HepG2 (cell line): ENCODE data around the gene PRKD2. TPM values are rescaled to one million over a fixed set of nuclear protein-coding genes. Genes with fewer than 3 reads are reported as not detected.

Experiments
- DR1 ChIP-seq: sonication (generic); formaldehyde crosslinking; IDR thresholded peaks from 2 replicates; pipeline ENCODE4 v1.8.0; 2021; ENCODE audit warnings: mild to moderate bottlenecking, missing genetic modification reagents, inconsistent platforms
- ELF4 ChIP-seq: sonication (generic); formaldehyde crosslinking; IDR thresholded peaks from 2 replicates; pipeline ENCODE4 v1.5.0; 2020; ENCODE audit warnings: missing genetic modification reagents, mild to moderate bottlenecking, moderate library complexity, borderline replicate concordance
- IRX3 ChIP-seq: sonication (generic); formaldehyde crosslinking; IDR thresholded peaks from 2 replicates; pipeline ENCODE4 v1.8.1; 2023; ENCODE audit warnings: mild to moderate bottlenecking, low read depth, missing genetic modification reagents, borderline replicate concordance
- MAFF ChIP-seq: IDR thresholded peaks from 2 replicates; pipeline ENCODE4 v1.6.1; 2011; ENCODE audit warnings: low read depth, low read length, improper control_type of control experiment
- MBD4 ChIP-seq: IDR thresholded peaks from 2 replicates; pipeline ENCODE4 v1.6.1; 2012; ENCODE audit warnings: low read length, inconsistent platforms, borderline replicate concordance
- MTF1 ChIP-seq: sonication (generic); formaldehyde crosslinking; IDR thresholded peaks from 2 replicates; pipeline ENCODE4 v1.5.0; 2020; ENCODE audit warnings: missing genetic modification reagents
- PAXIP1 ChIP-seq: sonication (generic); formaldehyde crosslinking; conservative IDR thresholded peaks from 2 replicates; pipeline ENCODE4 v1.4.0; 2020; ENCODE audit warnings: mild to moderate bottlenecking, missing genetic modification reagents, moderate library complexity
- POGK ChIP-seq: sonication (generic); formaldehyde crosslinking; conservative IDR thresholded peaks from 2 replicates; pipeline ENCODE4 v1.8.0; 2022; ENCODE audit warnings: mild to moderate bottlenecking, moderate library complexity, missing genetic modification reagents
- RNF219 ChIP-seq: sonication (generic); formaldehyde crosslinking; IDR thresholded peaks from 2 replicates; pipeline ENCODE4 v1.5.0; 2020; ENCODE audit warnings: mild to moderate bottlenecking, missing genetic modification reagents
- RXRB ChIP-seq: IDR thresholded peaks from 2 replicates; pipeline ENCODE4 v1.6.1; 2016; ENCODE audit warnings: borderline replicate concordance, missing genetic modification reagents, missing compliant biosample characterization
- SIN3B ChIP-seq: fragments of 150-350 bp; IDR thresholded peaks from 2 replicates; pipeline ENCODE4 v1.6.1; 2014; ENCODE audit warnings: low read length
- SNAI1 ChIP-seq: sonication (generic); formaldehyde crosslinking; IDR thresholded peaks from 2 replicates; pipeline ENCODE4 v1.5.0; 2020; ENCODE audit warnings: mild to moderate bottlenecking, missing genetic modification reagents, borderline replicate concordance
- ZBTB20 ChIP-seq: sonication (generic); formaldehyde crosslinking; IDR thresholded peaks from 2 replicates; pipeline ENCODE4 v1.8.1; 2023; ENCODE audit warnings: missing genetic modification reagents, low read depth, mild to moderate bottlenecking, borderline replicate concordance
- ZEB1 ChIP-seq: IDR thresholded peaks from 2 replicates; pipeline ENCODE4 v1.6.1; 2012; ENCODE audit warnings: mild to moderate bottlenecking, low read depth, inconsistent platforms; ENCODE audit not compliant: insufficient replicate concordance
- ZNF263 ChIP-seq: sonication (generic); formaldehyde crosslinking; IDR thresholded peaks from 2 replicates; pipeline ENCODE4 v1.4.0; 2020; ENCODE audit warnings: missing genetic modification reagents
- ZNF512B ChIP-seq: sonication (generic); formaldehyde crosslinking; IDR thresholded peaks from 2 replicates; pipeline ENCODE4 v1.5.1; 2020; ENCODE audit warnings: missing genetic modification reagents, mild to moderate bottlenecking, borderline replicate concordance
- ZNF841 ChIP-seq: sonication (generic); formaldehyde crosslinking; IDR thresholded peaks from 2 replicates; pipeline ENCODE4 v1.8.1; 2023; ENCODE audit warnings: missing genetic modification reagents, borderline replicate concordance
- ZNF878 ChIP-seq: sonication (generic); formaldehyde crosslinking; IDR thresholded peaks from 2 replicates; pipeline ENCODE4 v1.8.1; 2023; ENCODE audit warnings: mild to moderate bottlenecking, missing genetic modification reagents, moderate library complexity
- ZSCAN29 ChIP-seq: sonication (generic); formaldehyde crosslinking; conservative IDR thresholded peaks from 2 replicates; pipeline ENCODE4 v1.4.0; 2020; ENCODE audit warnings: mild to moderate bottlenecking, missing genetic modification reagents
- ZSCAN9 ChIP-seq: IDR thresholded peaks from 2 replicates; pipeline ENCODE4 v1.6.1; 2016; ENCODE audit warnings: borderline replicate concordance
- polyA plus RNA-seq, 8 experiments: library from polyadenylated mRNA; depleted of rRNA in 3 of 8; stranded (reverse) in 7 of 8; unstranded in 1 of 8; fragments of >200 nt; fragmentation: Illumina TruSeq in 4 of 8; extraction: Trizol in 4 of 8; gene quantifications; 2 replicates each; pipeline versions ENCODE4 v1.2.1 to v1.2.3, GENCODE V29; 2011 to 2016; ENCODE audit warnings: low read depth in 4 of 8, missing spikeins in 1 of 8, mixed read lengths in 1 of 8; ENCODE audit not compliant: insufficient read depth in 1 of 8
- total RNA-seq, 5 experiments: library from RNA; depleted of rRNA; stranded (reverse); fragments of >200 nt; fragmentation: Illumina TruSeq; extraction: Trizol; gene quantifications; 2 replicates each; pipeline ENCODE4 v1.2.3, GENCODE V29; 2016; ENCODE audit warnings: low read depth in 1 of 5

Gene PRKD2
- total and polyA plus RNA-seq, 2 of the 13 experiments (the other 11 are each of a cell fraction or from before 2014, with no cell fraction given) = 6.7 to 7.3 TPM

- TF ChIP-seq POGK (CRISPR knock-in tag) (no peak), ELF4 (no peak), ZNF512B (CRISPR knock-in tag) (no peak), ZNF878 (CRISPR knock-in tag) (peak; percentile 88), ZEB1 (no peak), IRX3 (no peak), MAFF (no peak), ZBTB20 (CRISPR knock-in tag) (peak; percentile 43; the same call in 1 of the 2 replicates), RNF219 (CRISPR knock-in tag) (no peak), SIN3B (no peak), ZSCAN9 (peak; percentile 75; the same call in 1 of the 2 replicates), PAXIP1 (CRISPR knock-in tag) (no peak), MBD4 (no peak), ZSCAN29 (CRISPR knock-in tag) (no peak), RXRB (CRISPR knock-in tag) (peak; percentile 87), DR1 (CRISPR knock-in tag) (no peak), ZNF263 (CRISPR knock-in tag) (no peak), MTF1 (CRISPR knock-in tag) (no peak), SNAI1 (CRISPR knock-in tag) (no peak), ZNF841 (CRISPR knock-in tag) (no peak)
Observed at GRCh38 chr19:46761418-46761831, 44.5 kb upstream of the PRKD2 start (continued).
